PC-3 (cell line): ENCODE results near the gene CGNL1. TPM values are rescaled to one million over a fixed set of nuclear protein-coding genes. Genes with fewer than 3 reads are reported as not detected.
A peak's percentile ranks its signal among the peaks of the same experiment; 100 is the strongest.

Experiments used
- ATAC-seq: fragments of 200-7000 bp; cut with Tn5 transposase; 2 replicates; pipeline ENCODE4 v1.9.1; 2020; ENCODE audit warnings: mild to moderate bottlenecking, moderate library complexity
- BruUV-seq: library from RNA; stranded (reverse); fragments of 400-500 nt; replicated peaks from 2 replicates; lab custom pipeline; 2021; lab: Mats Ljungman, UMichigan
- CTCF ChIA-PET: fragments of 300-600 bp; sonication (Branson Sonifier 250); formaldehyde crosslinking; loops from one replicate; lab custom pipeline; 2022; ENCODE audit warnings: antibody characterized with exemption; lab: Charles Lee
- POLR2A ChIA-PET: fragments of 300-600 bp; sonication (Branson Sonifier 250); formaldehyde crosslinking; loops from one replicate; lab custom pipeline; 2022; ENCODE audit warnings: antibody characterized with exemption; ENCODE audit not compliant: unreplicated experiment; lab: Charles Lee
- DNase-seq: peaks from one replicate; pipeline ENCODE4 v3.0.0-alpha.2; 2015
- H2AFZ ChIP-seq: fragments of 300-600 bp; sonication (generic); 2 replicates; pipeline ENCODE4 v1.6.0; 2016; ENCODE audit warnings: antibody characterized with exemption, low read length
- H3F3A ChIP-seq: fragments of 300-600 bp; sonication (generic); one replicate; pipeline ENCODE4 v1.6.0; 2017; ENCODE audit warnings: antibody characterized with exemption, low read length, control low read depth, mild to moderate bottlenecking; ENCODE audit not compliant: unreplicated experiment
- H3K27ac ChIP-seq: fragments of 300-600 bp; sonication (generic); 2 replicates; pipeline ENCODE4 v1.5.1; 2016; ENCODE audit warnings: mild to moderate bottlenecking, low read length
- H3K27me3 ChIP-seq: fragments of 300-600 bp; sonication (generic); 2 replicates; pipeline ENCODE4 v1.6.1; 2016; ENCODE audit warnings: low read length, mixed read lengths
- H3K36me3 ChIP-seq: fragments of 300-600 bp; sonication (generic); 2 replicates; pipeline ENCODE4 v1.6.1; 2016; ENCODE audit warnings: low read depth, mixed run types, low read length, mixed read lengths
- H3K4me1 ChIP-seq: fragments of 300-600 bp; sonication (generic); 2 replicates; pipeline ENCODE4 v1.5.1; 2016; ENCODE audit warnings: low read length; ENCODE audit not compliant: insufficient read depth
- H3K4me2 ChIP-seq: fragments of 300-600 bp; sonication (generic); 2 replicates; pipeline ENCODE4 v1.6.0; 2016; ENCODE audit warnings: low read length
- H3K4me3 ChIP-seq: fragments of 300-600 bp; sonication (generic); 2 replicates; pipeline ENCODE4 v1.5.1; 2016; ENCODE audit warnings: mild to moderate bottlenecking, low read length, mixed read lengths
- H3K79me2 ChIP-seq: fragments of 300-600 bp; sonication (generic); 2 replicates; pipeline ENCODE4 v1.6.1; 2017; ENCODE audit warnings: low read length, mixed read lengths
- H3K9ac ChIP-seq: fragments of 300-600 bp; sonication (generic); 2 replicates; pipeline ENCODE4 v1.6.0; 2016; ENCODE audit warnings: mild to moderate bottlenecking, low read length
- H3K9me2 ChIP-seq: fragments of 300-600 bp; sonication (generic); replicated peaks from 2 replicates; pipeline ENCODE4 v1.6.1; 2016; ENCODE audit warnings: mixed run types, low read length, mixed read lengths
- H3K9me3 ChIP-seq: fragments of 300-600 bp; sonication (generic); 2 replicates; pipeline ENCODE4 v1.6.1; 2016; ENCODE audit warnings: low read length, mixed read lengths
- H4K20me1 ChIP-seq: fragments of 300-600 bp; sonication (generic); 2 replicates; pipeline ENCODE4 v1.6.1; 2016; ENCODE audit warnings: low read length, mixed read lengths
- EZH2 ChIP-seq: fragments of 300-600 bp; sonication (generic); IDR thresholded peaks from one replicate; pipeline ENCODE4 v1.6.1; 2017; ENCODE audit warnings: antibody characterized with exemption, mild to moderate bottlenecking, low read length; ENCODE audit not compliant: unreplicated experiment
- EZH2phosphoT487 ChIP-seq: fragments of 300-600 bp; sonication (generic); IDR thresholded peaks from 2 replicates; pipeline ENCODE4 v1.6.1; 2018; ENCODE audit warnings: mild to moderate bottlenecking, antibody characterized with exemption, low read length, borderline replicate concordance
- intact Hi-C: fragments of 100-400 bp; cut with micrococcal nuclease; formaldehyde crosslinking; loops from 2 replicates; pipeline ENCODE4 v1.9.0; 2023
- total RNA-seq: library from RNA; depleted of rRNA; stranded (reverse); fragments of >200 nt; gene quantifications from 2 replicates; pipeline ENCODE4 v1.2.3, GENCODE V29; 2014
- TF ChIP-seq, protein P1 (sequence below): fragments of 300-600 bp; sonication (generic); conservative IDR thresholded peaks from 2 replicates; pipeline ENCODE4 v1.5.1; 2017; ENCODE audit warnings: antibody characterized with exemption, low read depth, mild to moderate bottlenecking, low read length

The CGNL1 gene
- total RNA-seq, 1 experiment from 2014 or later: 0.66 TPM

DNA sequence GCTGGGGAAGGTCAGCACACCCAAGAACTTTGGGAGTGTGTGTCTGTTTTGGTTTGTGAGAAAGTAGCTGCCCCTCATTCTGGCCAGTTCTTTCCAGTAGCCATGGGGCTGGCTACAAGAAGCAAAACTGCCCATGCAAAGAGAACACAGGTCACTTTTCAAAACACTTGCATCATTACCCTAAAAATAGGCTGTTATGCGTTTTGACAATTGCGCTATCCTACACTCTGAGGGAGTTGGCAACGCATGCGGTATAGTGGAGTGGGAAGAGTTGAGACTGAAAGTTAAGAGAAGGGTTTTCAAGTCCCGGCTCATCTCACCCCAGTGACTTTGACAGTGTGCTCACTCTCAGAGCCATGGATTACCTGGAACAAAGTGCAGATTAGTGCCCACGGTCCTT is 173.6 kb downstream of the CGNL1 start:
- Histone ChIP-seq H3K27ac (no peak overlapping the region), H3K4me1 (peaks cover 28% of the 10 kb centered on the region), H3K4me3 (no peak overlapping the region), H3K9me3 (no peaks in the 10 kb centered on the region), H3K79me2 (no peaks in the 10 kb centered on the region), H3K9ac (no peak overlapping the region), H4K20me1 (no peaks in the 10 kb centered on the region), H3K9me2 (no peaks in the 10 kb centered on the region), H3K4me2 (no peak overlapping the region), H3K36me3 (no peaks in the 10 kb centered on the region), H3K27me3 (no peaks in the 10 kb centered on the region), H3F3A (no peaks in the 10 kb centered on the region), H2AFZ (no peak overlapping the region)
- ATAC-seq: no peak
- ChIA-PET POLR2A (no interaction called here), CTCF (no interaction called here)
- BruUV-seq: no TSS peak
- TF ChIP-seq, protein P1, sequence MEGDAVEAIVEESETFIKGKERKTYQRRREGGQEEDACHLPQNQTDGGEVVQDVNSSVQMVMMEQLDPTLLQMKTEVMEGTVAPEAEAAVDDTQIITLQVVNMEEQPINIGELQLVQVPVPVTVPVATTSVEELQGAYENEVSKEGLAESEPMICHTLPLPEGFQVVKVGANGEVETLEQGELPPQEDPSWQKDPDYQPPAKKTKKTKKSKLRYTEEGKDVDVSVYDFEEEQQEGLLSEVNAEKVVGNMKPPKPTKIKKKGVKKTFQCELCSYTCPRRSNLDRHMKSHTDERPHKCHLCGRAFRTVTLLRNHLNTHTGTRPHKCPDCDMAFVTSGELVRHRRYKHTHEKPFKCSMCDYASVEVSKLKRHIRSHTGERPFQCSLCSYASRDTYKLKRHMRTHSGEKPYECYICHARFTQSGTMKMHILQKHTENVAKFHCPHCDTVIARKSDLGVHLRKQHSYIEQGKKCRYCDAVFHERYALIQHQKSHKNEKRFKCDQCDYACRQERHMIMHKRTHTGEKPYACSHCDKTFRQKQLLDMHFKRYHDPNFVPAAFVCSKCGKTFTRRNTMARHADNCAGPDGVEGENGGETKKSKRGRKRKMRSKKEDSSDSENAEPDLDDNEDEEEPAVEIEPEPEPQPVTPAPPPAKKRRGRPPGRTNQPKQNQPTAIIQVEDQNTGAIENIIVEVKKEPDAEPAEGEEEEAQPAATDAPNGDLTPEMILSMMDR: no peak
- TF ChIP-seq EZH2phosphoT487 (no peak), EZH2 (no peak)
- intact Hi-C loops: no loop called here
- DNase-seq: no peak

DNA sequence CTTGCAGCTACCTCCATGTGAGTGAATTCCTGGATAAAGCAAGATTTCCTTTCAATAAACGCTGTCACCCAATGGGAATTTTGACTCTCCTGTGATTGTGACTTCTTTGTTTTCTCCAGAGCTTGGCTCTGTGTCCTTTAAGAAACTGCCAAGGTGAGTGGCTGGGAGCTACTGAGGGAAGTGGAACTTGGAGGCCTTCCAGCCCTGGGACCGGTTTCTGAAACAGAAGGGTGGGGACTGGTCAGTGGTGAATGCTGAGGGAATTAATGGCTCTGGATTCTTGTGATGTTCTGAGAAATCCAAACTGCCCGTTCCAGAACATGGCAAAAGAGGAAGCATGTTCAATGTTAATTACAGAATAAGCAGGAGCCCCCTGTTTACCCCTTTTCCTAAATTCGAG is 174.3 kb downstream of the CGNL1 start:
- intact Hi-C loops: no loop called here
- H3F3A ChIP-seq: no peaks in the 10 kb centered on the region
- BruUV-seq: no TSS peak
- H3K4me1 ChIP-seq: peaks cover 28% of the 10 kb centered on the region
- no peaks in the 10 kb centered on the region for H3K9me2 ChIP-seq
- no peaks in the 10 kb centered on the region for H3K9me3 ChIP-seq
- H3K27ac ChIP-seq: no peak overlapping the region
- no peak overlapping the region for H3K9ac ChIP-seq
- ATAC-seq: no peak
- TF ChIP-seq EZH2: no peak
- TF ChIP-seq, protein P1: no peak
- H3K36me3 ChIP-seq: no peaks in the 10 kb centered on the region
- peak; percentile 68 for DNase-seq
- no peaks in the 10 kb centered on the region for H3K27me3 ChIP-seq
- ChIA-PET POLR2A (interaction anchor here (0.6 kb wide), 1 partner anchor 61 kb away, joined by 3 read pairs; no protein-coding TSS in a partner anchor), CTCF (no interaction called here)
- H4K20me1 ChIP-seq: no peaks in the 10 kb centered on the region
- H3K79me2 ChIP-seq: no peaks in the 10 kb centered on the region
- H3K4me3 ChIP-seq: no peak overlapping the region
- no peak overlapping the region for H2AFZ ChIP-seq
- H3K4me2 ChIP-seq: peak overlapping the region; percentile 69

DNA sequence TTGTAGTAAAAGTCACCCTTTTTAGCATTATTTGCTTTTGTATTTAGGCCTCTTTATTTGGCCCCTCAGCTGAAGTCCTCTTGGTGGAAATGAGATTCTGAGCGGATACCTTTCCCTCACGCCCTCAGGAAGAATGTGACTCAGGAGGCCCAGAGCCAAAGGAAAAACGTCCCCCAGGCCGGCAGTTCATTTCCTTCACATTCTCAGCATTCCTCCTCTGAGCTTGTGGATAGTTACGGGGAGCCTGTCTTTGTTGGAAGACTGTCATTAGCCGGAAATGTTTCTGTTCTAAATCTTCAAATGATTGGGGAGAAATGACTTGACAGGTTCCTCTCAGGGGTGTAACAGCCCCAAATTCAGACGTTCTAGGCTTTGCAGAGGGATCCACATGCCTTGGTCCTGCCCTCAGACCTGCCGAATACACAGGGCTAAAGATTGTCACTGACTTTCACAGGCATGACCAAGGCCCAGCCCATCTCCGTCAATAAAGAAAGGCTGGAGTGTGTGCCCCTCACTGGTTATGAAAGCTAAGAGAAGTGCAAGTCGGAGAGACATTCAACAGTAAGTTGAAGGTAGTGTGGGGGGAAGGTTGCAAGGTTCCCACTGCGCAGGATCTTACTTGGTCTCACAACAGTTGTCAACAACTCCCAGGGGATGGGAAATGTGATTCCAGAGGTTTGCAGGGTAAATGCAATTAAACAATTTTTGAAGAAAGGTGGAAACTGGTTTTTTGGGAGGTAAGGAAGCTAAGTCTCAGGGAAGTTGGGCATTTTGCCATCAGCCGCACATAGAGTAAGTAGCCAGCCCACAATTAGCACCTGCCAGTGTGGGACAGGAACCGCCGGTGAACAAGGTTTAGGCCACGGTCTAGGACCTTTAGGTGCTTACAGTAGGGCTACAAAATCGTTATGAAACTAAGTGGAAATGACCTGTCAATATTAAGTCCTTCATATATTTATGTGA is 175.7 kb downstream of the CGNL1 start:
- peak overlapping the region; percentile 5; the same call in 1 of the 2 replicates for H3K4me3 ChIP-seq
- TSS peak; percentile 39 for BruUV-seq
- H4K20me1 ChIP-seq: no peaks in the 10 kb centered on the region
- no peaks in the 10 kb centered on the region for H3K27me3 ChIP-seq
- ATAC-seq: peak; percentile 94
- peaks cover 28% of the 10 kb centered on the region for H3K4me1 ChIP-seq
- peak overlapping the region; percentile 42 for H2AFZ ChIP-seq
- H3K4me2 ChIP-seq: peak overlapping the region; percentile 69
- POLR2A ChIA-PET: no interaction called here
- no peaks in the 10 kb centered on the region for H3K9me2 ChIP-seq
- no peaks in the 10 kb centered on the region for H3K79me2 ChIP-seq
- CTCF ChIA-PET: interaction anchor here (1.0 kb wide), 2 partner anchors 10 kb away, joined by 4 to 5 read pairs; no protein-coding TSS in a partner anchor
- DNase-seq: peak; percentile 90
- no peaks in the 10 kb centered on the region for H3K9me3 ChIP-seq
- H3F3A ChIP-seq: no peaks in the 10 kb centered on the region
- no peaks in the 10 kb centered on the region for H3K36me3 ChIP-seq
- peak overlapping the region; percentile 68 for H3K27ac ChIP-seq
- TF ChIP-seq, protein P1: no peak
- TF ChIP-seq EZH2phosphoT487 (no peak), EZH2 (no peak)
- intact Hi-C loops: no loop called here
- no peak overlapping the region for H3K9ac ChIP-seq
